GM12878 (cell line): Measurements from ENCODE around the gene CYB5R3.

ENCODE experiments used
- POLR2A ChIP-seq: IDR thresholded peaks from 2 replicates; pipeline ENCODE4 v1.6.1; 2011; ENCODE audit warnings: low read depth, mild to moderate bottlenecking, low read length
- ZNF622 ChIP-seq: fragments of 450-650 bp; IDR thresholded peaks from 2 replicates; pipeline ENCODE4 v1.6.1; 2017; ENCODE audit warnings: mild to moderate bottlenecking, inconsistent platforms

DNA sequence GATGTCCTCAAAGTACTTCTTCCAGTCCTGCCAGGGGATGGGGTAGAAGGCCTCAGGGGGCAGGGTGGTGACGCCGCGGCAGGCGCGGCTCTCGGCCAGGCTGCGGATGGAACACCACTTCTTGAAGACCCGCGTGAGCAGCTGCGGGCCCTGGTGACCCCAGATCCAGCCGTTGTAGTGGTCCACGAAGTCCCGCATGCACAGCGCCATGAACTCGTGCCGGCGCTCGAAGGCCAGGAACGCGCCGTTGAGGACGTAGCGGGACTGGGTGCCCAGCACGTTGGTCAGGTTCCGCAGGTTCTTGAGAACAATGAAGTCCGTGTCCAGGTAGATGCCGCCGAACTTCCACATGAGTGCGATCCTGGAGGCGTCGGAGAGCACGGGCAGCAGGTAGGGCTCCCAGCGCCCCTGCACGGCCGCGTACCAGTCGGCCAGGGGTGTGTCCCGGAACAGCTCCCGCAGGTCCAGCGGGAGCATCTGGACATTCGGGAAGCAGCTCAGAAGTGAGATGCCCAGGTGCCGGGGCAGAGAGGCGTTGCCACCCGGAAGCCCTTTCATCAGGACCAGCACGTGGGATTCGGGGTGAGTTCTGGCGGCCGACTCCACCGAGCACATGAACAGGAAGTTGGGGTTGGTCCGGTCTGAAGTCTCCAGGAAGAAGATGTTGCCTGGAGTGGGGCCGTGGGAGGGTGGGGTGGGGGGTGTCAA lies 44.0 kb upstream of the CYB5R3 start:
- TF ChIP-seq POLR2A (no peak), ZNF622 (no peak)
